ENCODE results near the gene AMIGO2.

The AMIGO2 gene

GRCh38 chr12:47107446-47107845, 27.7 kb upstream of the AMIGO2 start:
- TF ChIP-seq GATA2 (IDR thresholded peaks at IDR 0.05; ENCODE audit: low read depth, low read length) (no peak), GATA3 (IDR thresholded peaks at IDR 0.05; ENCODE audit: low read depth, low read length) (no peak)

- TF ChIP-seq GATA2 (IDR thresholded peaks at IDR 0.05; ENCODE audit: low read depth, low read length) = no peak
- TF ChIP-seq GATA3 (IDR thresholded peaks at IDR 0.05; ENCODE audit: low read depth, low read length) = no peak
Observed at GRCh38 chr12:47105914-47106674, 26.3 kb upstream of the AMIGO2 start.

- TF ChIP-seq GATA3 (IDR thresholded peaks at IDR 0.05; ENCODE audit: low read depth, low read length) (no peak), GATA2 (IDR thresholded peaks at IDR 0.05; ENCODE audit: low read depth, low read length) (no peak)
Observed at GRCh38 chr12:47102845-47103651, 23.3 kb upstream of the AMIGO2 start.

GRCh38 chr12:47102406-47102805, 22.6 kb upstream of the AMIGO2 start:
- TF ChIP-seq GATA3 (IDR thresholded peaks at IDR 0.05; ENCODE audit: low read depth, low read length) = no peak

- TF ChIP-seq GATA2 (IDR thresholded peaks at IDR 0.05; ENCODE audit: low read depth, low read length) (no peak), GATA3 (IDR thresholded peaks at IDR 0.05; ENCODE audit: low read depth, low read length) (no peak)
Observed at GRCh38 chr12:47100160-47100559, 20.4 kb upstream of the AMIGO2 start.

GRCh38 chr12:47099610-47100009, 19.9 kb upstream of the AMIGO2 start:
- TF ChIP-seq GATA3 (IDR thresholded peaks at IDR 0.05; ENCODE audit: low read depth, low read length) (no peak), GATA2 (IDR thresholded peaks at IDR 0.05; ENCODE audit: low read depth, low read length) (no peak)

- TF ChIP-seq GATA3 (IDR thresholded peaks at IDR 0.05; ENCODE audit: low read depth, low read length) (no peak), GATA2 (IDR thresholded peaks at IDR 0.05; ENCODE audit: low read depth, low read length) (no peak)
Observed at GRCh38 chr12:47098099-47098498, 18.3 kb upstream of the AMIGO2 start.

GRCh38 chr12:47097276-47097896, 17.6 kb upstream of the AMIGO2 start:
- TF ChIP-seq GATA2 (IDR thresholded peaks at IDR 0.05; ENCODE audit: low read depth, low read length) = no peak
- no peak for TF ChIP-seq GATA3 (IDR thresholded peaks at IDR 0.05; ENCODE audit: low read depth, low read length)

GRCh38 chr12:47095446-47096236, 15.9 kb upstream of the AMIGO2 start:
- TF ChIP-seq GATA2 (IDR thresholded peaks at IDR 0.05; ENCODE audit: low read depth, low read length) (no peak), GATA3 (IDR thresholded peaks at IDR 0.05; ENCODE audit: low read depth, low read length) (no peak)

- no peak for TF ChIP-seq GATA2 (IDR thresholded peaks at IDR 0.05; ENCODE audit: low read depth, low read length)
- no peak for TF ChIP-seq GATA3 (IDR thresholded peaks at IDR 0.05; ENCODE audit: low read depth, low read length)
Observed at GRCh38 chr12:47094804-47095203, 15.0 kb upstream of the AMIGO2 start.

- TF ChIP-seq GATA3 (IDR thresholded peaks at IDR 0.05; ENCODE audit: low read depth, low read length) = no peak
- TF ChIP-seq GATA2 (IDR thresholded peaks at IDR 0.05; ENCODE audit: low read depth, low read length) = no peak
Observed at GRCh38 chr12:47091009-47091408, 11.2 kb upstream of the AMIGO2 start.

GRCh38 chr12:47088021-47088944, 8.5 kb upstream of the AMIGO2 start:
- TF ChIP-seq GATA2 (IDR thresholded peaks at IDR 0.05; ENCODE audit: low read depth, low read length) (no peak), GATA3 (IDR thresholded peaks at IDR 0.05; ENCODE audit: low read depth, low read length) (no peak)
